HG02798 (cell line): ENCODE measurements around the gene TESK2.
A peak's percentile ranks its signal among the peaks of the same experiment; 100 is the strongest.
"Not testable (repeated sequence)": the region's sequence is repeated elsewhere in the genome, so short reads cannot be mapped to it uniquely, and the experiment has no call there.

ENCODE experiments used
- ATAC-seq: cut with Tn5 transposase; IDR thresholded peaks from one replicate; pipeline ENCODE4 v1.9.1; 2021; ENCODE audit warnings: mild to moderate bottlenecking; ENCODE audit not compliant: unreplicated experiment, poor library complexity

Gene TESK2

GRCh38 chr1:45423906-45424678, 66.9 kb downstream of the TESK2 start:
- ATAC-seq, result no peak

GRCh38 chr1:45421935-45422334, 69.0 kb downstream of the TESK2 start:
- no peak for ATAC-seq

- no peak for ATAC-seq
Measured at GRCh38 chr1:45414746-45415145, 76.2 kb downstream of the TESK2 start.

- no peak for ATAC-seq
Measured at GRCh38 chr1:45412899-45413298, 78.1 kb downstream of the TESK2 start.

GRCh38 chr1:45411510-45411899, 79.5 kb downstream of the TESK2 start:
- no peak for ATAC-seq

- no peak for ATAC-seq
Measured at GRCh38 chr1:45410850-45411509, 80.0 kb downstream of the TESK2 start.

GRCh38 chr1:45409276-45409675, 81.7 kb downstream of the TESK2 start:
- no peak for ATAC-seq

GRCh38 chr1:45407629-45408287, 83.2 kb downstream of the TESK2 start:
- ATAC-seq, result no peak

- no peak for ATAC-seq
Measured at GRCh38 chr1:45405636-45406035, 85.3 kb downstream of the TESK2 start.

GRCh38 chr1:45403718-45404117, 87.2 kb downstream of the TESK2 start:
- no peak for ATAC-seq

- no peak for ATAC-seq
Measured at GRCh38 chr1:45403298-45403697, 87.7 kb downstream of the TESK2 start.

GRCh38 chr1:45401524-45401923, 89.4 kb downstream of the TESK2 start:
- ATAC-seq, result no peak

- ATAC-seq, result no peak
Measured at GRCh38 chr1:45400049-45400448, 90.9 kb downstream of the TESK2 start.

- no peak for ATAC-seq
Measured at GRCh38 chr1:45397285-45397684, 93.7 kb downstream of the TESK2 start.

- ATAC-seq, result no peak
Measured at GRCh38 chr1:45395582-45395981, 95.4 kb downstream of the TESK2 start.

- no peak for ATAC-seq
Measured at GRCh38 chr1:45395051-45395450, 95.9 kb downstream of the TESK2 start.

GRCh38 chr1:45394342-45394741, 96.6 kb downstream of the TESK2 start:
- peak; percentile 77 for ATAC-seq

GRCh38 chr1:45393718-45394302, 97.2 kb downstream of the TESK2 start:
- peak; percentile 61 for ATAC-seq

GRCh38 chr1:45386219-45386618, 104.7 kb downstream of the TESK2 start:
- no peak for ATAC-seq

GRCh38 chr1:45385302-45385701, 105.7 kb downstream of the TESK2 start:
- no peak for ATAC-seq

GRCh38 chr1:45384213-45384612, 106.8 kb downstream of the TESK2 start:
- ATAC-seq, result not testable (repeated sequence)
